Chondrocyte (in vitro differentiated cells): Measurements from ENCODE around the gene PRMT1. TPM values are rescaled to one million over a fixed set of nuclear protein-coding genes. Genes with fewer than 3 reads are reported as not detected.

Source experiments
- DNase-seq: peaks from one replicate; pipeline ENCODE4 v3.0.0; 2021; ENCODE audit warnings: mixed read lengths, low spot score
- H3K27ac Mint-ChIP-seq: one replicate; pipeline ENCODE4 v1.8.0; 2021; ENCODE audit warnings: mild to moderate bottlenecking, moderate library complexity, mixed read lengths; ENCODE audit not compliant: unreplicated experiment
- H3K27me3 Mint-ChIP-seq: 2 replicates; pipeline ENCODE4 v1.8.0; 2021; ENCODE audit warnings: low read depth, mixed read lengths
- H3K36me3 Mint-ChIP-seq: 2 replicates; pipeline ENCODE4 v1.8.0; 2021; ENCODE audit warnings: low read depth, mixed read lengths
- H3K4me1 Mint-ChIP-seq: 2 replicates; pipeline ENCODE4 v1.8.0; 2021; ENCODE audit warnings: low read depth, mild to moderate bottlenecking, mixed read lengths
- H3K4me3 Mint-ChIP-seq: one replicate; pipeline ENCODE4 v1.8.0; 2021; ENCODE audit warnings: mild to moderate bottlenecking, moderate library complexity, mixed read lengths; ENCODE audit not compliant: unreplicated experiment
- H3K9me3 Mint-ChIP-seq: 2 replicates; pipeline ENCODE4 v1.8.0; 2021; ENCODE audit warnings: low read depth, mixed read lengths
- CTCF ChIP-seq: fragments of 200-600 bp; sonication (generic); IDR thresholded peaks from 2 replicates; pipeline ENCODE4 v1.5.0; 2021; ENCODE audit warnings: antibody characterized with exemption, mild to moderate bottlenecking, moderate library complexity
- total RNA-seq: library from RNA; stranded (reverse); gene quantifications from 3 replicates; pipeline ENCODE4 v1.2.1, GENCODE V29; 2021

Gene PRMT1
- total RNA-seq, 1 donor from 2014 or later = 98.0 TPM

GRCh38 chr19:49690079-49690655 lies 13.1 kb downstream of the PRMT1 start:
- Mint-ChIP-seq H3K4me3 (peak overlapping the region; percentile 90), H3K27me3 (no peaks in the 10 kb centered on the region), H3K4me1 (peaks cover 28% of the 10 kb centered on the region), H3K27ac (no peak overlapping the region), H3K36me3 (peaks cover 10% of the 10 kb centered on the region), H3K9me3 (no peaks in the 10 kb centered on the region)
- no peak for DNase-seq
- TF ChIP-seq CTCF = peak; percentile 57

GRCh38 chr19:49690656-49691242 lies 13.7 kb downstream of the PRMT1 start, which contains the start of gene CPT1C:
Gene CPT1C, plus strand, starts transcription at chr19:49691116. Its CDS starts 1,137 bp downstream, at chr19:49692253.
- no peak for DNase-seq
- no peak for TF ChIP-seq CTCF
- Mint-ChIP-seq H3K9me3 (no peaks in the 10 kb centered on the region), H3K4me3 (peak within 1 kb of the TSS; percentile 90), H3K36me3 (peaks cover 6% of the 10 kb centered on the region), H3K27ac (peak within 1 kb of the TSS; percentile 83), H3K4me1 (peaks cover 28% of the 10 kb centered on the region), H3K27me3 (no peaks in the 10 kb centered on the region)

GRCh38 chr19:49691243-49692146 lies 14.4 kb downstream of the PRMT1 start:
- Mint-ChIP-seq H3K4me3 (peak overlapping the region; percentile 90), H3K27ac (peak overlapping the region; percentile 83), H3K27me3 (no peaks in the 10 kb centered on the region), H3K36me3 (peaks cover 4% of the 10 kb centered on the region), H3K4me1 (peaks cover 28% of the 10 kb centered on the region), H3K9me3 (no peaks in the 10 kb centered on the region)
- no peak for TF ChIP-seq CTCF
- DNase-seq = no peak

GRCh38 chr19:49692147-49692506 lies 15.1 kb downstream of the PRMT1 start:
- no peak for TF ChIP-seq CTCF
- DNase-seq = no peak
- Mint-ChIP-seq H3K36me3 (peaks cover 4% of the 10 kb centered on the region), H3K4me1 (peaks cover 28% of the 10 kb centered on the region), H3K27ac (no peak overlapping the region), H3K4me3 (peak overlapping the region; percentile 36), H3K9me3 (no peaks in the 10 kb centered on the region), H3K27me3 (no peaks in the 10 kb centered on the region)

GRCh38 chr19:49696115-49696514 lies 19.0 kb downstream of the PRMT1 start:
- peaks cover 12% of the 10 kb centered on the region for H3K4me1 Mint-ChIP-seq
- TF ChIP-seq CTCF = no peak
- no peak for DNase-seq
- H3K27me3 Mint-ChIP-seq = no peaks in the 10 kb centered on the region
- H3K9me3 Mint-ChIP-seq = no peaks in the 10 kb centered on the region
- no peak overlapping the region for H3K27ac Mint-ChIP-seq
- peaks cover 2% of the 10 kb centered on the region for H3K36me3 Mint-ChIP-seq
- no peak overlapping the region for H3K4me3 Mint-ChIP-seq
